Medulla oblongata (tissue), 1 donor: ENCODE data around the gene LRRC2.
"Not testable (repeated sequence)": the region's sequence is repeated elsewhere in the genome, so short reads cannot be mapped to it uniquely, and the experiment has no call there.

Experiments used
- DNase-seq: peaks from one replicate; pipeline ENCODE4 v3.0.0-alpha.2; 2015; ENCODE audit errors: extremely low spot score

Gene LRRC2

DNA sequence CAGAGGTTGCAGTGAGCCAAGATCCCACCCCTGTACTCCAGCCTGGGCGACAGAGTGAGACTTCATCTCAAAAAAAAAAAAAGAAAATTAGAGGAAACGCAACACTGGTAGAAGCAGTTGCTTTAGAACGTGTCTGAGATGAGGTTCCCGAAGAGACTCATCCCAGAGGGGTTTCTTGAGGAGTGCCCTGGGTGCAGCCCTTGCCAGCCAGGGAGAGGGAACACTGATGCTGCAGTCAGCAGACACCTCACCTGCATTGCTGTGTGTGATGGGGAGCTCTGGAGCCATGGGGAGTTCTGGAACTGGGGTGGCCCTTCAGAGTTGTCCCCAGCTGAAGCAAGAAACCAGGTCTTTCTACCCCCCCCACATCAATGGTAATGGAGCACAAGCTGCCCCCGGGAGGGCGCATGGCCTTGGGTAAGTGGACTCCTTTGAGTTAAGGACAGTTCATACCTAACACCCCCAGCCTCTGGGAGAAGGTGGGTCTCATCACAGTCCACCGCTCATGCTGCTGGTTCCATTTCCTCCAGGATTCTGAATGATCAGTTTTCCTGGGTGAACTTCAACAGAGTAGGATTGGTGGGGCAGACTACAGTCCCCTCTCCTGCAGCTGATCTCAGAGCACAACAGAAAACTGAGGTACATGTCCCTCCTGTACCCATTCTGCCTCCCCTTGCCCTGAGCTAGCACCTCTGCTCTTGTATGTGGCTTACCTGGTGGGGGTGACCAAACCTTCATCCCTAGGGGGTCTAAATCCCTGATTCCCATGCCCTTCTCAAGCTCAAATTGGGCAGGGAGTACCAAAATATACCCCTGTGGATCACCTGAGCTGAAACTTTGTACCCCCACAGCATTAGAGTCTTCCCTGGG lies 18.7 kb upstream of the LRRC2 start:
- no peak for DNase-seq

DNA sequence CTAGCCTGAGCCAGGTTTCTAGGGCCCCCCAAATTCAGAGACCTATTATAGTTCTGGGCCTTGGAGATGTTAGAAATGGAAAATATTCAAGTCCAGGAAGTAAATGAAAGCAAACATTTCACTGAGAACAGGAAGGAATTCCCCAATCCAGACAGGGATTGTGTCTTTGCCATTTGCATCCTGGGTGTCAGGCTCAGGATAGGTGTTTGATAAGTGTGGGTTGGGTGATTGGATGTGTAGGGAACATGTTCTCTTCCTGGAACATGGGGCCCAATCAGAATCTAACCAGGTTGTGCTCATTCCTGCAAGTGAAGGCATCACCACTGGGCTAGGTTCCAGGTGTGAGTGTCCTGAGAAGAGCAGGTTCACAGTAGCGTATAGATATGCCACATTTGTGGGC lies 14.6 kb upstream of the LRRC2 start:
- DNase-seq: no peak

DNA sequence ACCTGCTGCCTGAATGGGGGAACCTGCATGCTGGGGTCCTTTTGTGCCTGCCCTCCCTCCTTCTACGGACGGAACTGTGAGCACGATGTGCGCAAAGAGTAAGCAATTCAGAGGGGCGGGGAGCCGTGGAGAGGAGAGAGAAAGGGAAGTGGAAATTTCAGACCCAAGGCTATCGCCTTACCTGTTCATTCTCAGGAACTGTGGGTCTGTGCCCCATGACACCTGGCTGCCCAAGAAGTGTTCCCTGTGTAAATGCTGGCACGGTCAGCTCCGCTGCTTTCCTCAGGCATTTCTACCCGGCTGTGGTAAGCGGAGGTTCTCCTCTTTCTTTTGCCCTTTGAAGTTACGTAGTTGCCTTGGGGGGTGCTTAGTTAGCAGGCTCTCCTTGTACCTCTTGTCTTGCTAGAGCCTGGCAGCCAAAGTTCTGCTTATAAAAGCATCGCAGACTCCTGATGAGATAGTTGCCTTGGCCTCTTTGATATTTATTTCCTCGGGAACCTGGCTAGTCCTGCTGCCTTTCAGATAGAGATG lies 13.7 kb upstream of the LRRC2 start:
- no peak for DNase-seq

DNA sequence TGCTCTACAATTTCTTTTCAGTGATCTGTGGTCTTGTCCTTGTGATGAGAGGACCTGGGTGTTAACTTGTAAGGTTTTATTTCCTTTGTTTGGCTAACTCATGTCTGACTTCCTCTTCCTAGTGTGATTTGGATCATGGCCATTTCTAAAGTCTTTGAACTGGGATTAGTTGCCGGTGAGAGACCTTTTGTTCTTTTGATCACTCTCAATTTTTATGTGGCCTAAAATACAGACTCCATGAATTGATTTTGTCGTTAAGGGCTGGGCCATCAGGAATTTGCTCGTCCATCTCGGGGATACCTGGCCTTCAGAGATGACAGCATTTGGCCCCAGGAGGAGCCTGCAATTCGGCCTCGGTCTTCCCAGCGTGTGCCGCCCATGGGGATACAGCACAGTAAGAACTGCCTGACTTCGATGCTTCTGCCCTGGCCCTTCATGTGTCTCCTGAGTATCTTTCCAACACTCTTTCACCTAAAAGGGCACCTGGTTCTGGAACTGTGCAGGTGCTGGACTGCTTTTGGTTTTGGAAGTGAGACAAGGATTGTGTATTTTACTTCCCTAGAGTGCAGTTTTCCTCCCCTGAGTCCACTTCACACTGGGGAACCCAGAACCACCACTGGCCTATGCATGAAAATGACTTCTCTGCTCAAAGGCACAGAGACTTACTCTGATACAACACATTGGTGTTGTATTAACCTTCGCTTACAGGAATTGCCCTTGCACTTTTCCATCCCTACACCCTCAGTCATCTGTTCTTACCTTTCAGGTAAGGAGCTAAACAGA lies 13.1 kb upstream of the LRRC2 start:
- DNase-seq: no peak

DNA sequence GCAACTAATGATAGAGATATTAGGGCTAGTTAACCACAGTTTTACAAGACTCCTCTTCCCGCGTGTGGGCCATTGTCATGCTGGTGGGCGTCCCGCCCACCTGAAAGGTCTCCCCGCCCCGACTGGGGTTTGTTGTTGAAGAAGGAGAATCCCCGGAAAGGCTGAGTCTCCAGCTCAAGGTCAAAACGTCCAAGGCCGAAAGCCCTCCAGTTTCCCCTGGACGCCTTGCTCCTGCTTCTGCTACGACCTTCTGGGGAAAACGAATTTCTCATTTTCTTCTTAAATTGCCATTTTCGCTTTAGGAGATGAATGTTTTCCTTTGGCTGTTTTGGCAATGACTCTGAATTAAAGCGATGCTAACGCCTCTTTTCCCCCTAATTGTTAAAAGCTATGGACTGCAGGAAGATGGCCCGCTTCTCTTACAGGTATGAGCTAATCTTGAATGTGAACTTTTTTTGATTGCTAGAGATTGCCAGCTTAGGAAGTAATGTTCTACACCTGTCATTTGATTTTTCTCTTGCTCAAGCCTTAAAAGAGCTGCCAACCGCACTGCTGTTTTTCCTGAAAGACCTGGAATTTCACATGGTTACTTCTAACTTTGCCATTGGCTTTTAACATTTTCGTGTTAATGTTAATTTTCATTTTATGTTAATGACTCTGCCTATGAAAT lies 11.6 kb upstream of the LRRC2 start:
- DNase-seq: not testable (repeated sequence)

DNA sequence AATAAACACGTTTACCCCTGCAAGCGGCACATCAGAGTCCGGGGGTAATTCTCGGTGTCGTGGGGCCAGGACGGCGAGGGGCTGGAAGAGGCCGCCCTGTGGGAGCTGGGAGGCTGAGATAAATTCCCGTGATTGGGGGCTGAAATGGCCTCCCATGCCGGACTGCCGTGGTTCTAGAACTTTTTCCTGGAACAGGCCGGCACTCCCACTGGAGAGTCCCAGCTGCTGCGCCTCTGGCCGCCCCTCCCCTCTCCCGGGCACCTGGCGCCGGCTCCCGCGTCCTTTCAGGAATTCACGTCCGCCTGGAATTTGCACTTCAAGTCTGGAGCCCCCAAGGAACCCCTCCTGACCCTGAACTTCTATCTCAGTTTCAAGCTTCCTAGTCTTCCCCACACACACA lies 10.8 kb upstream of the LRRC2 start:
- no peak for DNase-seq

DNA sequence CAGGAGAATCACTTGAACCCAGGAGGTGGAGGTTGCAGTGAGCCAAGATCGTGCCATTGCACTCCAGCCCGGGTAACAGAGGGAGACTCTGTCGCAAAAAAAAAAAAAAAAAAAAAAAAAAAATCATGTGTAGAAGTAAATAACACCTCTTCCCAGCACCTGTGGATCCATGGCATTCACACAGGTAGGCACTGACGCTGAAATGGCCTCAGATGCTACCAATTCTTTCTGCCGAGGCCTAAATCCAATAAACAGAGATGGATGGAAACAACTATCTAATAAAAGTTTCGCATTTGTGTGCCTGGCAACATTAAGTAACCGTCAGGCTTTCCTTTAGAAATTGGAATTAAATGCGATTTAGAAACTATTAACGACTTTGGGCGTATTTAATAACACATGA lies 10.3 kb upstream of the LRRC2 start:
- DNase-seq: no peak

DNA sequence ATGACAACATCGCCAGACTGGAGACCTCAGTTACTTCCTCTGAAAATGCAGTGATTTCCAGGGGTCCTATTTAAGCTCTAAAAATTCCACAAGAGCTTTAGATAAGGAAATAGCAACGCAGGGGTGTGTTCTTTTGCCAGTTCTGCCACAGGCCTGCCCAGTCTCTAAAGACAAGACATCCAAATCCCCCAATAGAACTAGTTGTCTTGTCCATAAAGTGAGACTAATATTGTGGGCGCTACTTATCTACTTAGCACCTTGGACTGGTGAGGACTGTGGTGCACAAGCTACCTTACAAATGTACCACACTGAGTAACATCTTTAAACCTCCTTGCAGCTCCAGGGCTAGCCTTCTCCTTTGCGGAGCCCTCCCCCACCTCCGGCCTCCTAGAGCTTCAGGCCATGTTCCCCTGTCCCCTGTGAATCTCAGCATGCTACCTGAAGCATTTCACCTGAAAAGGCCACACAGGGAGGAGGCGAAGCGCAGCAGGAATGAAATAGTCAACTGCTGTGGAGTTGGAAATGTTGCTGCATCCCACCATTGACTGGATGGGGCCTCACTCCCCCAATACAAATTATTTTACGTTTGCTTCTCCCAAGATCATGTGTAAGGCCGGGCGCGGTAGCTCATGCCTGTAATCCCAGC lies 9.6 kb upstream of the LRRC2 start:
- no peak for DNase-seq

DNA sequence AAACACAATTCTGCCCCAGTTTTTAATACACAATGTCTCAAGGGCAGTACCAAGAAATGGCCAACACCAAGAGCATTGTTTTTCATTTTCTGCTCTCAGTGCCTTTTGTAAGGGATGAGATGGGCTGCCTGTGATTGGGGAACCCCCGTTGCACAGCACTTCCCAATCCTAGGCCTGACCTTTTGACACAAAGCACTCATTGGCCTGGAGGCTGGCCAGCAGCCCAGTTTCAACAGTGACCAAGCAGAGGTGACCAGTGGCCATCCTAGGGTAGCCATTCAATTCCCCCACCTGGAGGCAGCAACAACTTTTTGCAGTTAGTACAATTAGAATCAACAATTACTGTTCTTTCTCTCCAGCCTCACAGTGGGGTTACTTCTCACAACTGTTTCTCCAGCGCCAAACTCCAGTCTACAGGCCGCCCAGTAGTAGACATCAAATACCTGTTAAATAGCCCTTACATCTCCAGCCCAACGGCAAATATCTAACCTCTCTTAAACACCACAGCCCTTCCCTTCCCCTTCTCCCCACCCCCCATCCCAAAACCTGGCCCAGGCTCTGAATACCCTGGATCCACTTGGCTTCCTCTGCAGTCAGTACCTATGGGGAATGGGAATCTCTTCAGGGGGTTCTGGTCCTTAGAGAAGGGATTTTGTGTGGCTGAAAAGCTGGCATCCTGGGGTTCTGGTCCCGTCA lies 8.9 kb upstream of the LRRC2 start:
- no peak for DNase-seq

DNA sequence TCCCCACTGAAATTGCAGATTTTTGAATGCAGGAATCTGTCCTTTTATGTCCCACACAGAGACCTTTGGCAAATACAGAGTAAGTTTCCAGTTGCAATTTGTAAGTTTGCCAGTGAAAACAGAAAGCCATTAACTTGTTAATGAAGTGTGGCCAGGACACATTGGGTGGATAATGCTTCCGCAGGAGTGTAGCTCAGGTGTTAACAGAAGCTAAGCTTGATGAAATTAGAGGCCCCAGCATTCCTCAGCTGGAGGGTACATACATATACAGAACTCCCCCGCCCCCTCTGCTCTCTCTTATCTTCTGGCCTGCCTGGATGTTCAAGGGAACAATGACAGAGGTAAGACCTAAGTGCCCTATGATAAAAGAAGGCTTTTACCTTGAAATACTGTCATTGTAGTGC lies 8.1 kb upstream of the LRRC2 start:
- no peak for DNase-seq

DNA sequence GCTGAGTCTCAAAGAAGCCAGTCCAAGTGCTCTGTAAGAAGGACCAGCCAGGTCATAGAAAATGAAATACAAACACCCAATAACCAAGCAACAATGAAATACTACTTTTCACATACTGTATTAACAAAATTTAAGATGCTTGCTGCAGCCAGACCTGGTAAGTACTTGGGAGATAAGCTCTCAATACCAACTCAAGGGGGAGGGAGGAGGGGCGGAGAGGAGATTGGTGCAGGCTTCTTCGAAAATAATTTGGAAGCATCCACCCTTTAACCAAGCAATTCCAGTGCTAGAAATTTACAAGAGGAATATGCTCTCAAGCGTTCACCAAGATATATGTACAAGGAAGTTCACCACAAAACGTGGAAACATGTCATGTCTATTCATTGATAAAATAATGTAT lies 7.6 kb upstream of the LRRC2 start:
- DNase-seq: no peak

DNA sequence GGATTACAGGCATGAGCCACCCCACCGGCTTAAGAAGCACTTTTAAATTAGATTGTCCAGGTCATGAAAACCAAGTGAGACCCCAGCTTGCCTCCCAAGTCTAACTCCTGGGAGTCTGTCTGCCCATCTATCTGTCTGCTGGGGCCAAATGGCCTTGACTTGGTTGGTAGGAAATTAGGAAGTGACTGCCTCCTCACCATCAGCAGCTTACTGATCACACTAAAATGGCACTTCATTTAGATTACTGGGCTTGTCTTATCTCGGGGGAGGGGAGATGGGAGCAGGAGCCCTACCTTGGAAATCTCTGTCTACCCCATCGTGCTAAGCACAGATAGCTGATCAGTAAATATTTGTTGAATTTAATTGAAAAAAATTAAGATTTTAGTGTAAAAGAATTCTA lies 5.6 kb upstream of the LRRC2 start:
- DNase-seq: no peak

DNA sequence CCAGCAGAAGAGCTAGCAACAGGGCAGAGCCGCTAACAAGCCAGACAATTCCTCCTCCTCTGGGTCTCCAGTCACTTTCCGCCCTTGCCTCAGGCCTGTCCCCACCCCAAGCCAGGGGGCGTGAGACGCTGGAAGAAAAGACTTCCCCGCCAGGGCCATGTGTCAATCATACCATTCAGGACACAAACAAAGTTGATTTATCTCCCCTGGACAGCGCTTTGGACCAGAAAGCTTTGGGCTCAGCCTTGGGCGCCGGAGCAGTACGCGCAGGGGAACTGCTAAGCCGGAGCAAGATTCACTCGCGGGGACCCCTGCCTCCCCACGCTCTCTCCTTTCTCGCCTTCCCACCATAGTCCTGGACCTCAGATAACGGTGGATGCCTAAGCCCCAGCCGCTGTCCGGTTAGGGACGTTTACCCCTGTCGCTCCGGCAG lies 479 bp downstream of the LRRC2 start:
- no peak for DNase-seq

DNA sequence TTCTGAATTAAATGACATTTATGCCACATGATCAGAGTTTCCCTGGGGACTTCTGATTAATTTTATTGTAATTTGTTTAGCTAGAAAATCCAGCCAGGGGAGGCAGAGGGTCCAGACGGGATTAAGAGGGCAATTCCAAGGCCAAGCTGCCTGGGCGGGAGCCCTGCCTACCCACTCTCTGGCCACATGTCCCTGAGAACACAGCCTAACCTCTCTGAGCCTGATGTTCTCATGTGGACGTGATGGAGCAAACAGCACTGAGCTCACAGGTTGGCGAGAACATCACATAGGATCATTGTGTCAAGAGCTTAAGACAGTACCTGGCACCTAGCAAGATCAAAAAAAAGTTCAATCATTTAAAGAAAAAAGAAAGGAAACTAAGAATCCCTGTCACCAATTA lies 1.0 kb downstream of the LRRC2 start:
- no peak for DNase-seq

DNA sequence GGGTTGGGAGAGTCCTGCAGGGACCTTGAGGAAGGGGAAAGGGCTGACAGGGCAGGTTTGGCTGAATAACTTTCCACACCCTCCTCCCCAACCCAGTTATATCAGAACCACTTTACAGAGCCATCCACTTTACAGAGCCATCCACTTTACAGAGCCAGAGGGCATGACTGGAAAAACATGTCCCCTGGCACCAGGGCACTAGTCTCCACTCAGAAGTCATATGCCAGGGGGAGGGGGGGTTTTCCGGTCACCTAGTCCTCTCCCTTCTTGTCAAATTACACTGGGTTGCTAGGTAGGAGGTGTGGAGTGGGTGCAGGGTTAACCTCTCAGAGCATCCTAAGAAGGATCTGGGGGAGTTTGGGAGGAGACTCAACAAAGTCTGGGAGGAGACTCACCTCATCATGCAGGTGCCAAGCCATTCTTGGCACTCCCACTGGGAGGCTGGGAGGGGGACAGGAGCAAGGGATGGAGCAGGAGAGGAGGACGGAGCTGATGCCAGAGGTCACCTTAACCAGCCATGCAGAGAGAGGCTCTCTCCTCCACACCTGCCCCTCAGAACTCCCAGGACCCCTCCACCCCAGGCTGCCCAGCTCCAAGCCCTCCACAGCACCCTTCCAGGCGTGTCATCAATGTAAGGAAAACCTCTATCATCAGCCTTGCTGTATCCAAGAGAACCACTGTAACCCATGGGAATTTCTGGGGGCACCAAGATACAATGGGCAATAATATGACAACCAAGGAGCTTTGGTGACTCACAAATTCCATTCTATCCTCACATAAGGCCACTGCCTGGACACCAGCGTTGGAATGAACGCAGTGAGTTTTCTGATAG lies 1.7 kb downstream of the LRRC2 start:
- no peak for DNase-seq

DNA sequence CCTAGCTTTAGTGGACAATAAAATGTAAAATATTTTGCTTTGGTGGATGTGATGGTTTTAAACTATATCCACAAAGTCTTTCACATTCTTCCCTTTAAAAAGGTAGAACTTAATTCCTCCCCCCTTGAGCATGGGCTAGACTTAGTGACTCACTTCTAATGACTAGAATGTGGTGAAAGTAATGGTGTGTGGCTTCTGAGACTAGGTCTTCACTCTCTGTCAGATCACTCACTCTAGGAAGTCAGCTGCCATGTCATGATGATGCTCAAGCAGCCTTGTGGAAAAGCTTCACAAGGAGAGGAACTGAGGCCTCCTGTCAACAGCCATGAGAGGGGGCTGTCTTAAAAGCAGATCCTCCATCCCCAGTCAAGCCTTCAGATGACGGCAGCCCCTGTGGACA lies 4.2 kb downstream of the LRRC2 start:
- no peak for DNase-seq

DNA sequence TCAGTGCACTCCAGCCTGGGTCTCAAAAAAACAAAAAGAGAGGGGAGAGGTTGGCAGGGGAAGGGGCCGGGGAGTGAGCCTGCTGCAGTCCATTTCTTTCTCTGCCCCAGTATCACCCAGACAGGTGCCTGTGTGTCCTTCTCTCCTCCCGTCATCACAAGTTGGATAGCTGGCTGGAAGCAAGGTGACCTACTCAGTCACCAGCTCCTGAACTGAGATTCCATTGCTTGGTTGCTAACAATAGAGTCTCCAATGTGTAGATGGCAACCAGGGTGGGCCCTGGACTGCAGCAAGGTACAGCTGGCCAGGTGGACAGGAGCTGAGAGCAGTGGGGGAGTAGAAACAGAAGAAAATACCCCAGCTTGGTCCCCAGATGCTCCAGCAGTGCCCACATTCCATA lies 4.6 kb downstream of the LRRC2 start:
- DNase-seq: no peak

DNA sequence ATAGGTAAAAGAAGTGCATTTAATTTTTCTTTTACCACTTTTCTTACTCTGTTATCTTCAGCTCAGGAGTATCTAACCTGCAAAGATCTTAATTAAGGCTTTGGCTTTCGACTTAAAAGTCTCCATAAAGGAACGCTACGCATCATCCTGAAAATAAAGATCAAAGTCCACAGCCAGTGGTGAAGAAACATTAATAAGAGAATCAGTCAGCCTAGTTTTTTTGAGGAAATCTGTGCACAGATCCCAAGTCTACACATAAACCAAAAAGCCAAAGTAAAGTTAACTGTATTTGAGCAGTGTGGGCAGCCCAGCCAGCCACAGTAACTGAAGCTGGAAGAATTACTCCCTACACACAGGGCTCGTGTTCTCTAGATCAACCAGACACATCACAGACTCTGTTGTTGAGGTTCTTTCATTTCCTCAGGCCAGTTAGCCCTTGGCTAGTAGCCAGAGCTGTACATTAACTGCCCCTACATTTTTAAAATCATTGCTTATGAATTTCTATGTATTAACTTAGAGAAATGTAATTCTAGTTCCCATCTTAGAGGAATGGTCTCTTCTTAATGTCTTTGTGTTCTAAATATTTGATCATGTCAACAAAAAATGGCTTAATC lies 6.9 kb downstream of the LRRC2 start:
- no peak for DNase-seq

DNA sequence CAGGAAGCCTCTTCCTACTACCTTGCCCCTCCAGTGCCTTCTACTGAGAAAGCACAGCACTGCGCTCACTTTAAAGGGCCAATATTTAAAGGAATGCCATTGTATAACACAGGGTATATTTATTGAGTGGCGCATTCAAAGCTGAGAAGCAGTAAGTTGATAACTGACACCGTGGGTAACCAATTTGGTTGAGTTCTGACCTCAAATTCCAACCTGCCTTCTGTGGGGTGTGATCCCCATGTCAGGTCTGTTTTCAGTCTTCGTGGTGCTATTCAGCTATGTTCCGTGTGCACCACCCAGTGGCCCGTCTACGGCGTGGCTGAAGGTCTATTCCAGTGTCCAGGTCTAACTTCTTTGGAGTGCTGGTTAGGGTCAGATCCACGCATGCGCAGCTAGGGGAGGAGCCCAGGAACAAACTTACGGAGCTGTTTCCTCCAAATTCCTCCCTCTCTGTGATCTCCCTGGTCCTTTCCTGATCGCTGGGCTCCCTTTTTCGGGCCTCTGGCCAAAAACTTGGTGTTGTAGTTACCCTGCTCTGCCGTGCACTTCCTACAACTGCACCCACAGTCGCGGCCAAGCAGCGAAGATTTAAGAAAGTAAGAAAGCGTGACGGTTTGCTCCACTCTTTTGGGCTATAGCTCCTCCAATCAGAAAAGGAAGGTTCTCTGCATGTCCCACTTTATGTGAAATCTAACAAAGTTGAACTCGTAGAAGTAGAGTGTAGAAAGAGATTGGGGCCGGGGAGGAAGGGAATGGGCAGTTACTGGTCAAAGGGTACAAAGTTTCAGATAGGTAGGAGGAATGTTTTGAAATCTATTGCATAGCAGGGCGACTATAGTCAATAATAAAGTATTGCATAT lies 7.7 kb downstream of the LRRC2 start:
- peak; percentile 90 for DNase-seq
